ENCODE measurements around the gene LURAP1L. TPM values are rescaled to one million over a fixed set of nuclear protein-coding genes. Genes with fewer than 3 reads are reported as not detected.

The LURAP1L gene
- total and polyA plus RNA-seq, 11 donors = 1.4 to 5.7 (median 2.9) TPM

DNA sequence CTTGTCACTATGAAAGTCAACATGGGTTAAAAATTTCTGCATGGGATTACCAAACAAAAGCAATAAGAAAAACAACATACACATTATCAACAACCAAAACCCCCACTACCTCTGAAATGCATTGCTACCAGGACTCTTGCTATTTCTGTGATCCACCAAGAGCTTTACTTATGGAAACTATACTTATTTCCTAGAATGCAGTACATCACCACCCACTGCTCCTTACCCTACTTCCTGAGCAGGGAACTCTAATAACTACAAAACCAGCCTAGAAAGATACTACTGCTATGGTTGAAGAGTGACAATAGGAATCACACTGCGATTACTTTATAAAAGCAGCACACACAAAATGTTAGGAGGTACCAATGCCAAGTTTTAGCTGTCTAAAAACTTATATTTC, 22.2 kb downstream of the LURAP1L start:
- Histone ChIP-seq H3K9me3 (no peaks in the 10 kb centered on the region), H3K4me3 (no peak overlapping the region), H3K4me1 (peaks cover 0 to 23% (median 0%) of the 10 kb centered on the region in 12 donors), H3K36me3 (no peaks in the 10 kb centered on the region), H3K27me3 (no peaks in the 10 kb centered on the region), H3K27ac (no peak overlapping the region)
- TF ChIP-seq CTCF (IDR thresholded peaks at IDR 0.05) = no peak
- no peak for TF ChIP-seq POLR2A (IDR thresholded peaks at IDR 0.05)
- WGBS, 4 donors = 71 to 86% (median 80%) methylated on average over 1 of the region's 1 CpG
- intact Hi-C loops (cut with DNase I) = no loop called here
- ATAC-seq (no peak), DNase-seq (no peak)

- ATAC-seq (no peak), DNase-seq (no peak)
- Histone ChIP-seq H3K27me3 (no peaks in the 10 kb centered on the region), H3K4me3 (no peak overlapping the region), H3K4me1 (peaks cover 0 to 25% (median 0%) of the 10 kb centered on the region in 12 donors), H3K27ac (no peak overlapping the region), H3K36me3 (no peaks in the 10 kb centered on the region), H3K9me3 (no peaks in the 10 kb centered on the region)
- WGBS, 4 donors = 79 to 91% (median 84%) methylated on average over 1 of the region's 1 CpG
- TF ChIP-seq CTCF (IDR thresholded peaks at IDR 0.05) = no peak
- TF ChIP-seq POLR2A (IDR thresholded peaks at IDR 0.05) = no peak
- intact Hi-C loops (cut with DNase I) = no loop called here
Measured at GRCh38 chr9:12798066-12798770, 23.4 kb downstream of the LURAP1L start.

- Histone ChIP-seq H3K4me1 (peaks cover 0 to 11% (median 0%) of the 10 kb centered on the region in 12 donors), H3K27ac (peak overlapping the region in 1 of 12 donors; percentile 23), H3K36me3 (no peaks in the 10 kb centered on the region), H3K9me3 (no peaks in the 10 kb centered on the region), H3K27me3 (no peaks in the 10 kb centered on the region), H3K4me3 (no peak overlapping the region)
- intact Hi-C loops (cut with DNase I) = no loop called here
- TF ChIP-seq POLR2A (IDR thresholded peaks at IDR 0.05) (no peak), CTCF (IDR thresholded peaks at IDR 0.05) (no peak)
- ATAC-seq (no peak), DNase-seq (no peak)
- WGBS, 4 donors = 93 to 97% (median 94%) methylated on average over 2 of the region's 2 CpGs
Measured at GRCh38 chr9:12801187-12801586, 26.4 kb downstream of the LURAP1L start.

DNA sequence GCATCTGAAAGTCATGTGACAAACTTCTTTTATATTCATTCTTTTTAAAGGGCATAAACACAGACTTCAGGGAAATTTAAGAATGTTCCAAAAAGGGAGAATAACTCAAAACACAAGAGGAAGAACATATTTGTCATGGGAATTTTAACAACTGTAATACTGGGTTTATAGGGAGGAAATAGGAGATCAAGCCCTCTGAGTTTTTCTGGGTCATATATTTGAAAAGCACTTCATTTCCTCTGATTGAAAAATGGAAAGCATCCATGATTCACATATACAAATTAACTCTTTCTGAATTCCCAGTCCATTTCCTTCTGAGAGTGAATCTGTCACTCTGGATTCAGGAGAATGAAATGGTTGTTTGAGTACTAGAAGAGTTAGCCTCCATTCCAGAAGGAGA, 26.8 kb downstream of the LURAP1L start:
- H3K27me3 ChIP-seq = no peaks in the 10 kb centered on the region
- no peaks in the 10 kb centered on the region for H3K36me3 ChIP-seq
- no peak for TF ChIP-seq CTCF (IDR thresholded peaks at IDR 0.05)
- no peak for TF ChIP-seq POLR2A (IDR thresholded peaks at IDR 0.05)
- no peaks in the 10 kb centered on the region for H3K9me3 ChIP-seq
- peak overlapping the region in 1 of 12 donors; percentile 23 for H3K27ac ChIP-seq
- no peak for DNase-seq
- no peak for ATAC-seq
- intact Hi-C loops (cut with DNase I) = no loop called here
- H3K4me3 ChIP-seq = no peak overlapping the region
- peaks cover 0 to 11% (median 0%) of the 10 kb centered on the region in 12 donors for H3K4me1 ChIP-seq

Data from heart left ventricle (tissue), 16 donors.